NB4 (cell line): ENCODE measurements around the gene NECTIN3.

Experiments
- CTCF ChIP-seq: IDR thresholded peaks from one replicate; pipeline ENCODE4 v1.5.1; 2012; ENCODE audit warnings: low read depth, low read length
- MYC ChIP-seq: IDR thresholded peaks from 2 replicates; pipeline ENCODE4 v1.6.1; 2011; ENCODE audit warnings: low read depth, low read length
- POLR2A ChIP-seq: IDR thresholded peaks from 2 replicates; pipeline ENCODE4 v1.6.1; 2011; ENCODE audit warnings: mild to moderate bottlenecking; ENCODE audit not compliant: insufficient read length; ENCODE audit errors: extremely low read depth
- TF ChIP-seq, protein P1 (sequence below): IDR thresholded peaks from 2 replicates; pipeline ENCODE4 v1.6.1; 2011; ENCODE audit warnings: low read depth, low read length

DNA sequence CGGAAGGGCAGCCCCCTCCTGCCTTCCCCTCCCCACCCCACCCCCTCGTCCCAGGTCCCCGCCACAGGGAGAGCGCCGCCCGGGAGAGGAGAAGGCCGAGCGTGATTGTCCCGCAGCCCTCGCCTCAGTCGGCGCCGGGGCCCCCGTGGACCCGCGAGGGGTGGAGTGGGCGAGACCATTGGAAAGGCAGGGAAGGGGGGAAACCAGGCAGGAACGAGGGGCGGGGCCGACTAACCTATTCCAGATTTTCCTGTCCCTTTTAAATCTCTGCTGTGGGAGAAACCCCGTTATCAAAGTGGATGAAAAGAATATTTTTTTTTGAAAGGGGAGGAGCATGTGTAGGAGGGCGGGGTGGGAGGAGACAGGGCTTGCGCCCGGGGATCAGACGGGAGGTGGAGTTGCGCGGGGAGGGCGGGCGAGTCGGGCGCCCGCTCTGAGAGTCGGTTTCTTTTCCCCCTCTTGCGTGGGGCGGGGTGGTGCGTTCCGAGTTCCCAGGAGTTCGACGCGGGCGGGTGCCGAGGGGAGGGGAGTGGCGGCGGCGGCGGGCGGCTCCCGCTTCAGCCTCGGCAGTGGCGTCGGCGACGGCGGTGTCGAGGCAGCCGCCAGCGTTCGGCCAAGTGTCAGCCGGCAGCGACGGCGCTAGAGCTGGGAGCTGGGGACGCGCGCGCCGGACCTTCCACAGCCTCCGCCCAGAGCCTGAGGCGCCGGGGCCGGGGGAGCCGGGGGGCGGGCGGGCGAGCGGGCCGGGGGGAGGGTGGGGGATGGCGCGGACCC is at the start of gene NECTIN3:
- TF ChIP-seq CTCF (no peak), MYC (no peak), POLR2A (no peak)
- TF ChIP-seq, protein P1, sequence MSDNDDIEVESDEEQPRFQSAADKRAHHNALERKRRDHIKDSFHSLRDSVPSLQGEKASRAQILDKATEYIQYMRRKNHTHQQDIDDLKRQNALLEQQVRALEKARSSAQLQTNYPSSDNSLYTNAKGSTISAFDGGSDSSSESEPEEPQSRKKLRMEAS = no peak
